IMR-90 (cell line): ENCODE measurements around the gene ACBD7. TPM values are rescaled to one million over a fixed set of nuclear protein-coding genes. Genes with fewer than 3 reads are reported as not detected.

Experiments used
- ATAC-seq: fragments of 200-7000 bp; cut with Tn5 transposase; 2 replicates; pipeline ENCODE4 v1.9.1; 2020; ENCODE audit warnings: low read depth, mild to moderate bottlenecking, moderate library complexity
- BruUV-seq: library from RNA; stranded (reverse); fragments of 400-500 nt; replicated peaks from 2 replicates; lab custom pipeline; 2021; lab: Mats Ljungman, UMichigan
- CTCF ChIA-PET: fragments of 300-600 bp; formaldehyde crosslinking; extraction: SDS; loops from one replicate; lab custom pipeline; 2021; ENCODE audit warnings: antibody characterized with exemption; lab: Yijun Ruan, JAX
- POLR2A ChIA-PET: fragments of 300-600 bp; sonication (Branson Sonifier 250); formaldehyde crosslinking; loops from one replicate; lab custom pipeline; 2022; ENCODE audit warnings: antibody characterized with exemption; ENCODE audit not compliant: unreplicated experiment; lab: Charles Lee
- DNase-seq: peaks from one replicate; pipeline ENCODE4 v3.0.0; 2013
- H2AFZ ChIP-seq: replicated peaks from 2 replicates; pipeline ENCODE3; 2013; ENCODE audit warnings: low read length, mild to moderate bottlenecking; ENCODE audit not compliant: poor library complexity
- H2AK5ac ChIP-seq: 2 replicates; pipeline ENCODE4 v1.6.1; 2013; ENCODE audit warnings: low read depth, low read length, inconsistent platforms
- H2AK9ac ChIP-seq: replicated peaks from 2 replicates; pipeline ENCODE3; 2013; ENCODE audit warnings: mild to moderate bottlenecking, low read depth, low read length, moderate library complexity; ENCODE audit not compliant: poor library complexity
- H2BK120ac ChIP-seq: 2 replicates; pipeline ENCODE4 v1.6.1; 2013; ENCODE audit warnings: low read depth, low read length, inconsistent platforms
- H2BK15ac ChIP-seq: 3 replicates; pipeline ENCODE4 v1.6.1; 2013; ENCODE audit warnings: low read depth, low read length, inconsistent platforms
- H2BK20ac ChIP-seq: 2 replicates; pipeline ENCODE4 v1.6.1; 2013; ENCODE audit warnings: low read depth, mild to moderate bottlenecking, inconsistent platforms, low read length, moderate library complexity
- H2BK5ac ChIP-seq: 2 replicates; pipeline ENCODE4 v1.6.1; 2013; ENCODE audit warnings: mild to moderate bottlenecking, low read depth, low read length, inconsistent platforms; ENCODE audit not compliant: poor library complexity, severe bottlenecking
- H3K14ac ChIP-seq: replicated peaks from 2 replicates; pipeline ENCODE4 v1.6.1; 2013; ENCODE audit warnings: low read depth, low read length, inconsistent platforms
- H3K18ac ChIP-seq: 2 replicates; pipeline ENCODE4 v1.6.1; 2013; ENCODE audit warnings: low read depth, low read length, control low read depth
- H3K23ac ChIP-seq: 2 replicates; pipeline ENCODE4 v1.6.1; 2013; ENCODE audit warnings: low read depth, low read length, inconsistent platforms
- H3K27ac ChIP-seq: 2 replicates; pipeline ENCODE4 v1.5.1; 2013; ENCODE audit warnings: mild to moderate bottlenecking, control low read depth, low read length; ENCODE audit not compliant: insufficient read depth
- H3K27me3 ChIP-seq: 2 replicates; pipeline ENCODE4 v1.6.1; 2013; ENCODE audit warnings: low read length; ENCODE audit not compliant: control insufficient read depth, insufficient read depth
- H3K36me3 ChIP-seq: 2 replicates; pipeline ENCODE4 v1.6.1; 2013; ENCODE audit warnings: low read length, mixed read lengths; ENCODE audit not compliant: control insufficient read depth, insufficient read depth
- H3K4ac ChIP-seq: 2 replicates; pipeline ENCODE4 v1.6.1; 2013; ENCODE audit warnings: low read depth, low read length, inconsistent platforms
- H3K4me1 ChIP-seq: 2 replicates; pipeline ENCODE4 v1.6.1; 2013; ENCODE audit warnings: low read length, mixed read lengths; ENCODE audit not compliant: control insufficient read depth, insufficient read depth
- H3K4me2 ChIP-seq: 2 replicates; pipeline ENCODE4 v1.6.1; 2013; ENCODE audit warnings: low read depth, mild to moderate bottlenecking, control low read depth, low read length, moderate library complexity
- H3K4me3 ChIP-seq: 2 replicates; pipeline ENCODE4 v1.5.1; 2013; ENCODE audit warnings: low read depth, mild to moderate bottlenecking, control low read depth, low read length, moderate library complexity; ENCODE audit not compliant: insufficient read depth
- H3K56ac ChIP-seq: 2 replicates; pipeline ENCODE4 v1.6.1; 2013; ENCODE audit warnings: low read length, inconsistent platforms; ENCODE audit not compliant: insufficient read depth; ENCODE audit errors: extremely low read depth
- H3K79me1 ChIP-seq, 2 experiments: 2 replicates each; pipeline ENCODE4 v1.6.1; 2013; ENCODE audit warnings: low read length in 2 of 2, inconsistent platforms in 1 of 2, low read depth in 1 of 2
- H3K9ac ChIP-seq: 2 replicates; pipeline ENCODE4 v1.6.1; 2013; ENCODE audit warnings: low read depth, low read length, control low read depth
- H3K9me1 ChIP-seq: 2 replicates; pipeline ENCODE4 v1.6.1; 2013; ENCODE audit warnings: low read length, inconsistent platforms; ENCODE audit not compliant: insufficient read depth
- H3K9me3 ChIP-seq: 2 replicates; pipeline ENCODE4 v1.6.1; 2013; ENCODE audit warnings: low read length; ENCODE audit not compliant: control insufficient read depth, insufficient read depth
- H4K20me1 ChIP-seq: 2 replicates; pipeline ENCODE4 v1.6.1; 2013; ENCODE audit warnings: low read length, inconsistent platforms; ENCODE audit not compliant: insufficient read depth
- H4K5ac ChIP-seq: 2 replicates; pipeline ENCODE4 v1.6.1; 2013; ENCODE audit warnings: mild to moderate bottlenecking, low read depth, low read length, control low read depth
- H4K8ac ChIP-seq, 2 experiments: 2 replicates each; pipeline ENCODE4 v1.6.1; 2013; ENCODE audit warnings: low read depth in 2 of 2, low read length in 2 of 2, control low read depth in 1 of 2, inconsistent platforms in 1 of 2
- H4K91ac ChIP-seq: 2 replicates; pipeline ENCODE4 v1.6.1; 2013; ENCODE audit warnings: low read depth, low read length, inconsistent platforms; ENCODE audit not compliant: insufficient read depth
- BHLHE40 ChIP-seq: fragments of 150-350 bp; IDR thresholded peaks from 2 replicates; pipeline ENCODE4 v1.6.1; 2016; ENCODE audit warnings: mild to moderate bottlenecking, low read depth, low read length
- CEBPB ChIP-seq: IDR thresholded peaks from 2 replicates; pipeline ENCODE4 v1.6.1; 2012; ENCODE audit warnings: low read depth, low read length, improper control_type of control experiment
- CHD1 ChIP-seq: IDR thresholded peaks from 2 replicates; pipeline ENCODE4 v1.6.1; 2012; ENCODE audit warnings: low read depth, low read length, improper control_type of control experiment
- CTCF ChIP-seq: conservative IDR thresholded peaks from 2 replicates; pipeline ENCODE4 v1.5.1; 2012; ENCODE audit warnings: mild to moderate bottlenecking, low read depth, low read length, improper control_type of control experiment
- ELK1 ChIP-seq: fragments of 150-350 bp; IDR thresholded peaks from 2 replicates; pipeline ENCODE4 v1.6.1; 2016; ENCODE audit warnings: low read depth, mild to moderate bottlenecking, low read length, moderate library complexity, borderline replicate concordance
- FOS ChIP-seq: fragments of 150-350 bp; IDR thresholded peaks from 2 replicates; pipeline ENCODE4 v1.6.1; 2016; ENCODE audit warnings: low read depth, low read length
- MAFK ChIP-seq: IDR thresholded peaks from 2 replicates; pipeline ENCODE4 v1.6.1; 2012; ENCODE audit warnings: low read depth, low read length, improper control_type of control experiment
- MAZ ChIP-seq: IDR thresholded peaks from 2 replicates; pipeline ENCODE4 v1.6.1; 2012; ENCODE audit warnings: low read depth, mild to moderate bottlenecking, low read length, improper control_type of control experiment, moderate library complexity, borderline replicate concordance
- MXI1 ChIP-seq: IDR thresholded peaks from 2 replicates; pipeline ENCODE4 v1.6.1; 2012; ENCODE audit warnings: low read depth, mild to moderate bottlenecking, low read length, moderate library complexity, borderline replicate concordance
- NFE2L2 ChIP-seq: fragments of 150-350 bp; IDR thresholded peaks from 2 replicates; pipeline ENCODE4 v1.6.1; 2016; ENCODE audit warnings: low read depth, mild to moderate bottlenecking, low read length
- POLR2A ChIP-seq: IDR thresholded peaks from 2 replicates; pipeline ENCODE4 v1.6.1; 2012; ENCODE audit warnings: mild to moderate bottlenecking, low read depth, low read length
- RAD21 ChIP-seq: IDR thresholded peaks from 2 replicates; pipeline ENCODE4 v1.6.1; 2012; ENCODE audit warnings: low read length, improper control_type of control experiment
- RCOR1 ChIP-seq: IDR thresholded peaks from 2 replicates; pipeline ENCODE4 v1.6.1; 2012; ENCODE audit warnings: mild to moderate bottlenecking, low read length, improper control_type of control experiment; ENCODE audit not compliant: insufficient replicate concordance
- RFX5 ChIP-seq: IDR thresholded peaks from 2 replicates; pipeline ENCODE4 v1.8.0; 2012; ENCODE audit warnings: low read depth, mild to moderate bottlenecking, low read length, moderate library complexity
- SMC3 ChIP-seq: fragments of 150-350 bp; IDR thresholded peaks from 2 replicates; pipeline ENCODE4 v1.6.1; 2016; ENCODE audit warnings: low read depth, mild to moderate bottlenecking, antibody characterized with exemption, low read length, moderate library complexity
- USF2 ChIP-seq: fragments of 150-350 bp; IDR thresholded peaks from 2 replicates; pipeline ENCODE4 v1.6.1; 2017; ENCODE audit warnings: mild to moderate bottlenecking, antibody characterized with exemption, low read length, low read depth
- WGBS, 2 experiments: methylation state at CpG; one replicate each; pipeline versions ENCODE4 v1.1.5 to v1.1.7; 2013; ENCODE audit warnings: missing lambda C conversion rate in 2 of 2; ENCODE audit not compliant: insufficient read length in 1 of 2; ENCODE audit errors: extremely low coverage in 2 of 2; 5-methylcytosine and 5-hydroxymethylcytosine counted together
- dilution Hi-C: fragments of 300-500 bp; cut with HindIII; formaldehyde crosslinking; loops from one replicate; pipeline ENCODE4 v1.14.3; 2018; ENCODE audit warnings: low sequenced_read_pairs; ENCODE audit not compliant: unreplicated experiment
- in situ Hi-C: fragments of 300-500 bp; cut with MboI; formaldehyde crosslinking; loops from 3 replicates; pipeline ENCODE4 v1.14.3; 2019; ENCODE audit warnings: low sequenced_read_pairs, inconsistent platforms, mixed read lengths
- intact Hi-C: fragments of 100-400 bp; cut with micrococcal nuclease; formaldehyde crosslinking; loops from 2 replicates; pipeline ENCODE4 v1.10.0; 2022
- polyA plus RNA-seq, 3 experiments: library from polyadenylated mRNA; depleted of rRNA; stranded (reverse); fragments of >200 nt; gene quantifications; 2 replicates each; pipeline ENCODE4 v1.2.3, GENCODE V29; 2012; ENCODE audit warnings: low replicate concordance in 1 of 3
- total RNA-seq: library from RNA; depleted of rRNA; stranded (reverse); fragments of >200 nt; gene quantifications from 2 replicates; pipeline ENCODE4 v1.2.3, GENCODE V29; 2012

The ACBD7 gene
- total and polyA plus RNA-seq, 2 of the 4 experiments (the other 2 are of a cell fraction): 0.29 to 0.54 TPM

GRCh38 chr10:15059914-15060313 is 28.7 kb downstream of the ACBD7 start:
- no peak for ATAC-seq
- Histone ChIP-seq H2BK20ac (no peak overlapping the region), H3K23ac (no peak overlapping the region), H3K36me3 (no peaks in the 10 kb centered on the region), H2BK120ac (no peak overlapping the region), H3K56ac (no peak overlapping the region), H3K4ac (no peak overlapping the region), H4K91ac (no peak overlapping the region), H2BK5ac (no peak overlapping the region), H3K79me1 (no peaks in the 10 kb centered on the region), H3K9me3 (peaks cover 6% of the 10 kb centered on the region; the same call in 1 of the 2 replicates), H3K27ac (no peak overlapping the region), H3K18ac (no peak overlapping the region), H3K4me2 (no peak overlapping the region), H2AFZ (no peak overlapping the region), H2AK5ac (no peak overlapping the region), H3K27me3 (no peaks in the 10 kb centered on the region; the same call in 1 of the 2 replicates), H3K4me1 (no peaks in the 10 kb centered on the region), H3K9ac (no peak overlapping the region), H4K20me1 (no peaks in the 10 kb centered on the region), H3K4me3 (no peak overlapping the region), H3K9me1 (no peaks in the 10 kb centered on the region), H3K14ac (no peak overlapping the region), H4K5ac (no peak overlapping the region), H2AK9ac (no peak overlapping the region), H2BK15ac (no peak overlapping the region), H4K8ac (no peak overlapping the region)
- intact Hi-C loops: no loop called here
- no peak for DNase-seq
- TF ChIP-seq RAD21: no peak
- TF ChIP-seq NFE2L2: no peak
- TF ChIP-seq ELK1: no peak
- no peak for TF ChIP-seq FOS
- no peak for TF ChIP-seq MXI1
- no peak for TF ChIP-seq SMC3
- no peak for TF ChIP-seq CEBPB
- no peak for TF ChIP-seq USF2
- no peak for TF ChIP-seq MAFK
- no peak for TF ChIP-seq POLR2A
- no peak for TF ChIP-seq RCOR1
- no peak for TF ChIP-seq MAZ
- TF ChIP-seq CHD1: no peak
- TF ChIP-seq RFX5: no peak
- TF ChIP-seq CTCF: no peak
- no peak for TF ChIP-seq BHLHE40
- BruUV-seq: no TSS peak
- in situ Hi-C loops: no loop called here
- dilution Hi-C loops: no loop called here
- no CpG with 5 or more reads among the region's 4 CpGs for WGBS, 2 experiments
- CTCF ChIA-PET: no interaction called here
- POLR2A ChIA-PET: no interaction called here
